GM18508 (cell line): ENCODE results near the gene RNF213.

Source experiments
- ATAC-seq: cut with Tn5 transposase; IDR thresholded peaks from one replicate; pipeline ENCODE4 v1.9.1; 2021; ENCODE audit warnings: moderate number of reproducible peaks; ENCODE audit not compliant: insufficient read depth, unreplicated experiment

The RNF213 gene

DNA sequence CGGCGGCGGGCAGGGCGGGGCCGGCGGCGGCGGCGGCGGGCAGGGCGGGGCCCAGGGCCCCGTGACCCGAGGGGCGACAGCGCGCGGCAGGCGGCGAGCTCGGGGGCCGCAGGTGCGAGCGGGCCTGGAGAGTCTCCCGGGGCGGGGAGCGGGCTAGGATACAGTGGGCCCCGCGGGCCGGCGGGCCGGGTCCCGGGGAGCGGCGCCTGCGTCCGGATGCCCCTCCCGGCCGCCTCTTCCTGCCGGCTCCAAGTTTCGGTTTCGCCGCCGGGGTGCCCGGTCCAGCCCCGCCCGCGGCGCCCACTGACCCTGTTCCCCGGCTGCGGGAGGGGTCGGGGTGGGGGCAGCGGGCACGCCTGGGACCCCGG, at the start of gene RNF213:
TSS of gene RNF213 (plus strand) at position 62 of the 368 bp plus-strand sequence. CDS start 2,830 bp downstream, outside the sequence.
- ATAC-seq: no peak

DNA sequence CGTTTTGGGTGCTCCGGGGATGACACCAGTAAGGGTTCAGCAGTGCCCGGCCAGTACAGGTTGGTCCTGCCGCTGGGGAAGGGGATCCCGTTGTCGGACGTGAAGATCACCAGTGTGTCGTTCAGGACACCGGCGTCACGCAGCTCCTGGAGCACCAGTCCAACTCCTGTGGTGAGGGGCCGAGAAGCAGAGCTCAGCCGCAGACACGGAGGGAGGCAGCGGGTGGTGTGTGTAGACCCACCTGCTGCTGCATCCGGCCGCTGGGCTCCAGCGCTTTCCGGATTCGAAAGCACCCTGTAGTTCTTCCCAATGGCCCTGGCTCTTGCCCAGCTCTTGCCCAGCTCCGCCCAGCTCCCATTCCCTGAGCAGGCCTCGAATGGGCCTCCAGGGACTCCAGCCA, 48.5 kb upstream of the RNF213 start:
- no peak for ATAC-seq

DNA sequence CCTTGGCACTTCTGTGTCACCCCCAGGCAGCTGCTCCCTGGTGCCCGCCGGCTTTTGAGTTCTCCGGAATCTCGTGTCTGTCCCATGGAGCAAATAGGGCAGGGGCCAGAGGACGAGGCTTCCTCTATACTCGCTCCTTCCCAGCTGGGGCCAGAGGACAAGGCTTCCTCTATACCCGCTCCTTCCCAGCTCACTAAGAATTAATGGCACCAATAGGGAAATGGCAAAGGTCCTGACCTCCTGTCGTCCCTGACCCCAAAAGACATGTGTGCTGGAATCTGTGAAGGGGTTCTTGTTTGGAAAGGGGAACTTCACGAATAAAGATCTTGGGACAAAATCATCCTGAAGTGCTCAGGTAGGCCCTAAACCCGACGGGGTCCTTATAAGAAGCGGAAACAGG, 48.1 kb upstream of the RNF213 start:
- ATAC-seq: no peak

DNA sequence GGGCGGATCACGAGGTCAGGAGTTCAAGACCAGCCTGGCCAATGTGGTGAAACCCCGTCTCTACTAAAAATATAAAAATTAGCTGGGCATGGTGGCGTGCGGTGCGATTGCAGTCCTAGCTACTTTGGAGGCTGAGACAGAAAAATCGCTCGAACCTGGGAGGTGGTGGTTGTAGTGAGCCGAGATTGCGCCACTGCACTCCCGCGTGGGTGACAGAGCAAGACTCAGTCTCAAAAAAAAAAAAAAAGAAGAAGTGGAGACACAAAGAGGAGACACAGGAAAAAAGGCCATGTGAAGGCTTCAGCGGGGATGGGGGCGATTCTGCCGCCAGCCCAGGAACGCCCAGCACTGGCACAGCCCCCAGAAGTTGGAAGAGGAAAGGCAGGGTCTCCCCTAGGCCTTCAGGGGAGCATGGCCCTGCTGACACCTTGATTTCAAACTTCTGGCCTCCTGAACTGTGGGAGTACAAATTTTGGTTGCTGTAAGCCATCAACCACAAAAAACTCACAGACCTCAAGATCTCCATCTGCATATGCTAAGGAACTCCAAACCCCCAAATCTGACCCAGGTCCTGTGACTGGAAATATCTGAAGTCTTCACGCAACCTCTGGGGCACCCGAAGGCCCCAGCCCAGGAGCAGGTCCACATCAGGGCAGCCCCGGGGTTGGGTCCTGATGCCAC, 47.5 kb upstream of the RNF213 start:
- ATAC-seq: no peak

GRCh38 chr17:80213643-80213975, 47.0 kb upstream of the RNF213 start:
- ATAC-seq: no peak

- no peak for ATAC-seq
These were observed 46.4 kb upstream of the RNF213 start for GRCh38 chr17:80214012-80214877.

GRCh38 chr17:80214878-80215210, 45.8 kb upstream of the RNF213 start:
- ATAC-seq: no peak

DNA sequence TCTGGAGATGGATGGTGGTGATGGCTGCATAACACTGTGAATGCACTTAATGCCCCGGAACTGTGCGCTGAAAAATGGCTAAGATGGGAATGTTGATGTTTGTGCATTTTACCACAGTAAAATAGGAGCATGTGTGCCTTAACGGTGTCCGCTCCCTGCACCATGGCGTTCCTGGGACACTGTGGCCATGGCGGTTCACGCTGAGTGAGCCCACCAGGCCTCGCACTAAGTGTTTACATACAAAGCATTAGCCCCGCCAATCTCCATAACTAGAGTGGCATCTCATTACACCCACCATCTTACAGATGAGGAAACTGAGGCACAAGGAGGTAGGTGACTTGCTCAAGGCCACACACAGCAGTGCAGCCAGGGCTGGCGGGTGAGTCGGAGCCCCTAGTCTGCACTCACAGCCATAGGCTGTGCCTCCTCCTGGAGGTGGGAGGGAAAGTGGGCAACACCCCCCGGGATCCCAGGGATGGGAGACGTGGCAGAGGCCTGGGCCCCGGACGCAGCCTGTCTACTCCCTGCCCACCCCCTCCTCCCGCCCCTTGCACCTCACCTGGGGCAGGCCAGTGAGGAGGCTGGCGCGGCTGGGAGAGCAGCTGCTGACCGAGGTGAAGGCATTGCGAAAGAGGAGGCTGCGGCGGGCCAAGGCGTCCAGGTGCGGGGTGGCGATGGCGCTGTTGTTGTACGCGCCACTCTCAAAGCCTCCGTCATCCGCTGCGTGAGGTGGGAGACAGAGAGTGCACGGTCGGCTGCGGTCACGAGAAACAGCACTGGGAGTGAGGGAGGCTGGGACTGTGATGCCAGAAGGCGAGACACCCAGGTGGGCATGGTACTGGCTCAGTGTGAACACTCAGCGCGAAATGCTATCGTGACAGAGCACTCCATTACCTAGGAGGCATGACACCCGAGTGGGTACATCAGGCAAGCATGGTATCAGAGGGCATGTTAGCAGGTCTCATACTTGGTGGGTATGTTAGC, 43.9 kb upstream of the RNF213 start:
- no peak for ATAC-seq

DNA sequence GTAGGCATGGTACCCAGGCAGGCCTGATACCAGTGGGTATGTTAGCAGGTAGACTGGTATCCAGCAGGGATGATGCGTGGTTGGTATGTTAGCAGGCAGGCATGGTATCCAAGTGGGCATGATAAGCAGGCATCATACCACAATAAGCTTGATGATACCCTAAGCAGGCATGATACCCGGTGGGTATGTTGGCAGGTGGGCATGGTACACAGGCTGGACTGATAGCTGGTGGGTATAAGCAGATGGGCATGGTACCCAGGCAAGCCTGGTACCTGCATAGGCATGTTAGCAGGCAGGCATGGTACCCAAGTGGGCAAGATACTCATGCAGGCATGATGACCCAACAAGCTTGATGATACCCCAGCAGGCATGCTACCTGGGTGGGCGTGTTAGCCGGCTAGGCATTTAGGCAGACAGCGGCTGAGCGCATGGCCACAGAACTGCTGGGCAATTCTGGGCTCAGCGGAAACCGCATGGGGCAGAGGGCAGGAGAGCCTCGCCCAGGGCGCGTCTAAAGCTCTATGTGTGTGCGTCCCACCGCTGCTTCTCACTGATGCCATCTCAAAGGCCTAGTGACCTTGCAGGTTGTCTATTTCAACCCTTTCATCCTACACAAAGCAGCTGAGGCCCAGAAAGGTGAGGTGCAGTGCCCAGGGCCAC, 42.8 kb upstream of the RNF213 start:
- ATAC-seq: no peak

GRCh38 chr17:80218391-80218790, 42.3 kb upstream of the RNF213 start:
- ATAC-seq: no peak

- no peak for ATAC-seq
These were observed 41.5 kb upstream of the RNF213 start for GRCh38 chr17:80219013-80219762.

DNA sequence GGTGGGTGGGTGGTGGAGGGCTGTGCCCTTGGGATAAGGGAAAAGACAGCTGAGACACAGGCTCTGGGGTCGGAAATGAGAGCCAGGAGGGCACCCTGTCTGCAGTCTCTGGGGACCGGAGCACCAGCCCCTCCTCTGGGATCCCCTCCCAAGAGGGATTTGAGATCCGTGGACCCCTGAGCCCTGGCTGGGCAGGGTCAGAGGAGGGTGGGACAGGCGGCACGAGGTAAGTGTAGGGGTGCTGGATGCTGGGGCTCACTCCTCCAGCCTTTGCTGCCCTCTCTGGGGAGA, 40.9 kb upstream of the RNF213 start:
- ATAC-seq: no peak

- no peak for ATAC-seq
These were observed 40.5 kb upstream of the RNF213 start, which contains the start of the genes SGSH and SLC26A11 for GRCh38 chr17:80220054-80220735. SGSH (minus strand) TSS chr17:80220333; CDS start chr17:80220313, 20 bp downstream. SLC26A11 (plus strand) TSS chr17:80220427; CDS start chr17:80221561, 1,134 bp downstream.

GRCh38 chr17:80220736-80221215, 39.9 kb upstream of the RNF213 start:
- no peak for ATAC-seq

DNA sequence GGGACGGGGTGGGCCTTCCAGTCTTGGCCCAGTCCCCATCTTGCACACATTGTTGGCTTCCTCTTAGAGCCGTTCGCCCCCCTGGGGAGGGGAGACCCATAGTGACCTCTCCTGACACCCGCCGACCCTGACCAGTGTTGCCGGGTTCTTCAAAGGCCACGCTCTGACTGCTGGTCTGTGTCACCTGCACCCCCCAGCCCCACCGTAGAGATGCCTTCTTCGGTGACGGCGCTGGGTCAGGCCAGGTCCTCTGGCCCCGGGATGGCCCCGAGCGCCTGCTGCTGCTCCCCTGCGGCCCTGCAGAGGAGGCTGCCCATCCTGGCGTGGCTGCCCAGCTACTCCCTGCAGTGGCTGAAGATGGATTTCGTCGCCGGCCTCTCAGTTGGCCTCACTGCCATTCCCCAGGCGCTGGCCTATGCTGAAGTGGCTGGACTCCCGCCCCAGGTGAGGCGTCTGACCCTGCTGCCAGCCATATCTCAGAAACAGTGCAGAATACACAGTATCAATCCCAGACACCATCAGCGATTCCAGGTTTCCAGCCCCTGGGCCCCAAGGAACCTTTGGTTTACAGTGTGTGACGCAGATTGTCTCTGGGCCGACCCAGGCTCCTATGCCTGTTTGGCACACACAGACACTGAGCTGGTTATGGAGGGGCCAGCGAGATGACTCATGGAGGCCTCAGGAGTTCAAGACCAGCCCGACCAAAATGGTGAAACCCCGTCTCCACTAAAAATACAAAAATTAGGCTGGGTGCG, 39.1 kb upstream of the RNF213 start:
- ATAC-seq: no peak

- no peak for ATAC-seq
These were observed 38.1 kb upstream of the RNF213 start for GRCh38 chr17:80222376-80223141.

GRCh38 chr17:80223142-80223815, 37.4 kb upstream of the RNF213 start:
- no peak for ATAC-seq
